ENCODE measurements around the gene TMEM154. TPM values are rescaled to one million over a fixed set of nuclear protein-coding genes. Genes with fewer than 3 reads are reported as not detected.

The TMEM154 gene, protein sequence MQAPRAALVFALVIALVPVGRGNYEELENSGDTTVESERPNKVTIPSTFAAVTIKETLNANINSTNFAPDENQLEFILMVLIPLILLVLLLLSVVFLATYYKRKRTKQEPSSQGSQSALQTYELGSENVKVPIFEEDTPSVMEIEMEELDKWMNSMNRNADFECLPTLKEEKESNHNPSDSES
- 0.83 TPM for polyA plus RNA-seq (ENCODE audit: insufficient read length)

DNA sequence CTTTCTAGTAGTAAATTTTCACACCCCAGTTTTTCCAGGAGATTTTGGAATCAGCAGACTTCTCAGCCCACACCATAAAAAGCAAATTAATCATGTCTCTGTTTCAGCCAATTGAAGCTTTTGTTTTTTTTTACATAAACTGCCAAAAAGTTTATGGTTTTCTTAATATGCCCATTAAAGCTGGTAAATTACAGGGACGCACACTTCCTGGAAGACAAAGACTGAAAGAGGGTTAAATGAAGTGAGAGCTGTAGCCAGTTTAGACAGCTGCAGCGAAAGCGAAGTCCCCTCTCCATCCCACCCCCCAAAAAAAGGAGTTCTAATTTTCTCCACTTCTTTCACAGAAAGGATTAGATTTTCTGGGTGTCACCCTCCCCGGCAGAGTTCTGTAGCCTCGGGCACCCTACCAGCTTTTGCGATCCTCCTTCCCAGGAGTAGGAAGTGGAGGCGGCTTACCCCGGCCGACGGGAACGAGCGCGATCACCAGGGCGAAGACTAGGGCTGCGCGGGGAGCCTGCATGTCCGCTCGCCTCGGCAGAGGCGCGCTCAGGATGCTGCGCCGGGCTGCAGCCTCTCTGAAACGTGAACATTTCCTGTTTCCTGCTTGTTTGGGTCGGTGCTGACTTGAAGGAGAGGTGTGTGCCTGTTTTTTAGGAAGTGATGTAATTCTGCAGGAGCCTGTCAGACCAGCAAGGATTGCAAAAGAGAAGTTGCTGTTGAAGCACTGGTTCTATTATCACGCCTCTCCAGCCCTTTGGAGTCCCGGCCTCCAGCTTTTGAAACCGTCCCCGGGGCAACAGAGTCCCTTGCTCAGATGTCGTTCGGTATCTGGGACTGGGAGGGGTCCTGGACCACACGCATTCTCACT lies at the start of gene TMEM154:
Gene TMEM154 (minus strand): TSS at position 584 of the 868 bp plus-strand sequence. CDS start 64 bp downstream, at position 520.
- DNase-seq: peak; percentile 59

DNA sequence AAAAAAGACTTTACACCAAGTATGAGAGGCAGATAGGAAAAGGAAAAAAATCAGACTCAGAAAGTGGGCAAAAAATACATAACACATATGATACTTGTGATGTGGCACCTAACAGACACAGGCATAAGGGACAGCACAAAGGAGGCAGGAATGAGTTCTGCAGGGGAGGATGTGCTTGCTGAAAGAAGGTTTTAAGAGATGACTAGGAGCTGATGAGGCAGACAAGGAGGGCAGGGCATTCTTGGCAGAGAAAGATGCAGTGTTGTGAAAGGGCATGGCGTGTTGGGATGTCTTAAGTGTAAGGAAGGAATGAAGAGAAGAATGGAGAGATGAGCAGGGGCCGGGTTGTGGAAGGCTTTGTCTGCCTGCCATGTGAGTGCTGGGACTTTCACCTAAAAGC lies 49.7 kb upstream of the TMEM154 start:
- DNase-seq: no peak

DNA sequence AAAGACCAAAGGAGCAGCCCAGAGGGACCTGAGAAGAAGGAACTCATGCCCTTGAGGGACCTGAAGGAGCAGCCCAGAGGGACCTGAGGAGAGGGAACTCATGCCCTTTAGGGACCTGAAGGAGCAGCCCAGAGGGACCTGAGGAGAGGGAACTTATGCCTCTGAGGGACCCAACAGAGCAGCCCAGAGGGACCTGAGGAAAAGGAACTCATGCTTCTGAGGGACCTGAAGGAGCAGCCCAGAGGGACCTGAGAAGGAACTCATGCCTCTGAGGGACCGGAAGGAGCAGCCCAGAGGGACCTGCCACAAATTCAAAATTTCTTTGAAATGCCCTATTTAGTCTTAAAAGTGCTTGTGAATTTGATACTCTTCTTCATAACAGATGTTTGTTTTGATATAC lies 48.5 kb upstream of the TMEM154 start:
- no peak for DNase-seq

DNA sequence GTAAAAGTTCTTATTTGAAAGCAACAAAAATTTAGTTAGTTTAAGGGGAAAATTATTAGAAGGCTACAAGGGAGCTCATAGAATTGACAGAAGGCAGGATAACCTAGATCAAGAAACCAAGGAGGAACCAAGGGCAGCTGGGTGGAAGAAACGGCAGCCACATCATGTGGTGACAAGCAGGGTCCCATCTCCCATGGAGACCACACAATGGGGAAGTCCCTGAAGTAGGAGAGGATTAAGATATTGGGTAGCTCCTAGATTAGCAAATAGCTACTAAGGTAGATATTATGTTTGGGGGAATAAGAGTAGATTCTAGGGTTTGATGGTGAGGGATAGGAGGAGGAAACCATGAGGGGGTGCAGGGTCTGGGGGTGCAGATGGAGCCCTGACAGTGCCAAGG lies 48.0 kb upstream of the TMEM154 start:
- no peak for DNase-seq

DNA sequence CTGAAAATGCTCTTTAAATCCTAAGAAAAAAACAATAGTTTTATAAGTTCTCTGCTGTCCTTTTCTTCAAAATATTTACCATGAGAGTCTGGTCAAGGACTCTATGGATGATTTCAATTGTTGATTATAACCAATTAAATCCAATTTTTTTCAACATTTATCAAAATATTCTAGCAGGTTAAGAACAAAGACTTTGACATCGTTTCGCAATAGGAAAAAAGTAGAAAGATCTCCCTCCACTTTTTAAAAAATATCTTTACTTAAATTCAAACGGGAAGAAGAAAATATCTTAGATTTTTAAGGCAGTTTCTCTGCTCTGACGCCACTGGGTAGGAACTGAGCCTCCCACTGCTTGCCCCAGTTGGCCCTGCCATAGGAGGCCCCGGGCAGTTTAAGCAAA lies 44.7 kb upstream of the TMEM154 start:
- DNase-seq: no peak

DNA sequence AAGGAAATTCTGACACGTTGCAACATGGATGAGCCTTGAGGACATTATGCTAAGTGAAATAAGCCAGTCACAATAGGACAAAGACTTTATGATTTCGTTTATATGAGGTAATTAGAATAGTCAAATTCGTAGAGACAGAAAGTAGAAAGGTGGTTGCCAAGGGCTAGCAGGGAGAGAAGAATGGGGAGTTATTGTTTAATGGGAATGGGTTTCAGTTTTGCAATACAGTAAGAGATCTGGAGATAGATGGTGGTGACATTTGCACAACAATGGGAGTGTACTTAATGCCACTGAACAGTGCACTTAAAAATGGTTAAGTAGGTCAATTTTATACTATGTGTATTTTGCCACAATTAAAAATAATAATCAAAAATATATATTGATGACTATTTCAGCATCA lies 43.4 kb upstream of the TMEM154 start:
- no peak for DNase-seq

DNA sequence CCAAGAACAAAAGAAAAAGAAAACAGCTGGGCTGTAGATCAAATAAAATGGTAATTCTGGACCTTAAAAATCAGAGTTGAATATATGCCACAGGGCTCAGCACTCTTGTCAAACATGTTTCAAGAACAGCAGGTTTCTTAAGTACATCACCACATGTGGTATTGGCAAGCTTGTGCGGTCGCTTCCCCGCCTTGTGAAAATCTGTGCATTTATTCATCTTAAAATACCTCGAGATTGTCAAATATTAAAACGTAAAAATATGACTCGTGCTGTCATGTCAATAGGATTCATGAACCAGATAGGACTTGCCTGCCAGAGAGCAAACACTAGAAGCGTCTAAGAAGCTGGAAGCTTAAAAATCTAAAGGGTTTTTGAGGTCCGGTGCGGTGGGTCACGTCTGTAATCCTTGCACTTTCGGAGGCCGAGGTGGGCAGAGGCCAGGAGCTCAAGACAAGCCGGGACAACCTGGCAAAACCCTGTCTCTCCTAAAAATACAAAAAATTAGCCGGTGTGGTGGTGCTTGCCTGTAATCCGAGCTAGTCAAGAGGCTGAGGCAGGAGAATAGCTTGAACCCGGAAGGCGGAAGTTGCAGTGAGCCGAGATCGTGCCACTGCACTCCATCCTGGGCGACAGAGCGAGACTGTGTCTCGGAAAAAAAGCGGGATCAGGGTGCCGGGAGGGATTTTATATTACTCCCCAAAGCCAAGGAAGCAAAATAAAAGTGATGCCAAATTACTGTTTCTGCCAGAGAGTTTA lies 40.2 kb upstream of the TMEM154 start:
- DNase-seq: peak; percentile 58

DNA sequence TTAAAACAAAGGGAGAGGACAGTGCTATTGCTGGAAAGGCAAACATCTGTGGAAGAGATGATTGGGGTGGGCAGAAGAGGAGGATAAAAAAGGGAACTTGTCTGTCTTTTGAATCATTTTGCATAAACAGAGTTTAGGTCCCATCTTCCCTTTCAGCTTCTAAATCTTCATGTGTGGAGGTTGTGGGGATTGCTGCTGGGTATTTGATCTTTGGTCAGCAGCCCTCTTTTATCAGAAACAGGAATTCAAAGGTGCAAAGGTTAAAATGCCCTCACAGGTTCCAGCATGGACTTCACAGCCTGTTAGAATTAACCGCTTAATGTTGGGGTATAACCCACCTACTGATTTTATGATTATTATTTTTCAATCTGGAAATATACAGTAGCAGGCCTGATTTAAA lies 39.5 kb upstream of the TMEM154 start:
- DNase-seq: no peak

DNA sequence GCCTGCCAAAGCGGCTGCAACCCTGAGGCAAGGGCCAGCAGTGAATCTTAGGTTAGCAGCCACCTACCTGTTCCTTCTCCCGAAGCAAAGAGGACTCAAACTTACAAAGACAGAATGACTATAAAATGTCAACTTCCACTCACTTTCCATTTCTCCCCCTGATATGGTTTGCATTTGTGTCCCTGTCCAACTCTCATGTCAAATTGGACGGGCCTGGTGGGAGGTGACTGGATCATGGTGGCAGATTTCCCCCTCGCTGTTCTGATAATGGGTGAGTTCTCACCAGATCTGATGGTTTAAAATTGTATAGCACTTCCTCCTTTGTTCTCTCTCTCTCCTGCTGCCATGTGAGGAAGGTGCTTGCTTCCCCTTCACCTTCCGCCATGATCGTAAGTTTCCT lies 35.3 kb upstream of the TMEM154 start:
- no peak for DNase-seq

DNA sequence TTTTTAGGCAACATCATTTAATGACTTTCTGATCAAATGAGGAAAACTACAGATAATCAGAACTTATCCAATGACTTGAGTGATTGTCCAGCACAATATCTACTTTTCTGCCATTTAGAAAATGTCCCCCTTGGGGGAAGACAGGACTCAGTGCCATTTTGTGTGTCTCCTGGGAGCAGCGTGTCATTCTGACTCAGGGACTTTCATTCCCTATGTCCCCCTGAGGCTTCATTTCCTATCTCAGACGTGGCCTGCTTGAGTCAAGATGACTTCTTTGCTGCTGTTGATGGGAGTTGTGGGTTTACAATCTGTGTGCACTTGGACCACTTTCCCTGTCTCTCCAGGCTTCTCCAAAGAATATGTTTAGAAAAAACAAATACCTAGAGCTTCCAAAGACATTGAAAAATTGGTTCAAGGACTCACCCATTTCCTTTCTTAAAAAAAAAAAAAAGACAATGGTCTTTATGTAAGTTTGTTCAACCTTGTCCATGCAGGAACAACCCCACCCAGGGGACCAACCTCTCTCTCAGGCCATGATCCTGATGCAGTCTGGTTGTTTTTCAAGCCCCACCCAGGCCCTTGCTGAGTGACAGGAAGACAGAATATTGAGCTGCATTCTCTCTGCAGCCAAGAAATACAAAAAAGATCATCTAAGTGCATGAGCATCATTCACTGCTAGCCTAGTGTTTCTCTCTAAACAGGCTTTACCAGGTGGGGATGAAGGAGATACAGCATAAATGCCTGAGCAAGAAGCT lies 34.3 kb upstream of the TMEM154 start:
- no peak for DNase-seq

DNA sequence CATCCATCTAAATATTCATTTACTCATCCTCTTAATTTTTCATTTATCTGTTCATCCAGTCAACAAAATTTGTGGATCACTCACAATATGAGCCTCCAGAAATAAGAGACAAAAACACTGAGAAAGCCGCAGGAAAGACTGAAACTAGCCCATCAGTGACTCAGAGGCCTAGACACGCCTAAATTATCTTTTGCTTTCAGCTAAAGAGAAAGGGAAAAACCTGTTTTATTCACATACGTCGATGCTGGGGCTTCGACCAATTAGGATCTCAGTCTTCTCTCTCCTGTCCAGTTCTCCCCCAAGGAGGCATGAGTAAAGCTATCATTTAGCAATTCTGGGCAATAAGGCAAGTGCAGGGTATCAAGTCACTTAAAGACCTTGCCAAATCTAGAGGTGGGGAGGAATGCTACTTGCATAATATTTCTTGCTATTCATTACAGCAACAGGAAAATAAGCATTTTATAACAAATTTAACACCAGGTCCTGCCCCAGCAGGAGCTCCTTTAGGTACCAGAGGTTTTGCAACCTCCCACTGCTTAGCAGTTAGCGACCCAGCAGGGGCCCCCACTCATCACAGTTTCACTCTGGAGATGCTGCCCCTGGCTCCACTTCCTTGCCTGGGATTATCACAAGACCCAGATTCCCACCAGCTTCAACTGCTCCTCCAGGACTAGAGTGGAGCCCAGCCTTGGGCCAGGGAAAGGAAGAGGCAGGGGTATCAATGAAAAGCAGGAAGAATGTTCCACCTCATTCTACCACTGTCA lies 30.1 kb upstream of the TMEM154 start:
- no peak for DNase-seq

DNA sequence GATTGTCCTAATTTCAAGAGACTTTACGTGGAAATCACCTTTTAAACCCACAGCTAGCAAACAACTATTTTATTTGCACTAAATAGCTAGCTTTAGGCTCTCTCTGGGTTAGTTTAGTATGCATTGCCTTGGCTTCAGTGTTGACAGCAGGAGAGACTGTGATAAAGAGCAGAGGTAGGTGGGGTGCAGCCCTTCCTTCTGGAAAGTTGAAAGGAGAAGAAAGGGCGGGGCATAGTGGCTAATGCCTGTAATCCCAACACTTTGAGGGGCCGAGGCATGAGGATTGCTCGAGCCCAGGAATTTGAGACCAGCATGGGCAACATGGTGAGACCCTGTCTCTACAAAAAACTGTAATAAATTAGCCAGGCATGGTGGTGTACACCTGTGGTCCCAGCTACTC lies 29.0 kb upstream of the TMEM154 start:
- no peak for DNase-seq

DNA sequence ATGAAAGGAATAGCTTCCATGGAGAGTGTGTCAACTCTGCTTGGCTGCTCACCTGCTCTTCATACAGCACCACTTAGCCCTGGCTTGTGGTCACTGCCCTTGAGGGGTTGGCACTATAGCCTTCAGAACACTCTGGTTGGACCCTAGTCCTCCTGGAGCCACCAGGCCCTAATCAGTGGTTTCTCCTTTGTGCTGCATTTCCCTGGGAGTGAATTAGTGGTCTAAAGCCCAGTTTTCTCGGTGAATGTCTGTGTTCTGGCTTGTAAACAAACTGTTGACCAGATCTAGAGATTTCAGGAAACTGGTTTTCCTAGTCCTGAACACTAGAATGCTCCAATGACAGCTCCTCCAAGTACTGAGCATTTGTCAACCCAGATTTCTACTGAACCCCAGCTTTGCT lies 28.6 kb upstream of the TMEM154 start:
- DNase-seq: no peak

DNA sequence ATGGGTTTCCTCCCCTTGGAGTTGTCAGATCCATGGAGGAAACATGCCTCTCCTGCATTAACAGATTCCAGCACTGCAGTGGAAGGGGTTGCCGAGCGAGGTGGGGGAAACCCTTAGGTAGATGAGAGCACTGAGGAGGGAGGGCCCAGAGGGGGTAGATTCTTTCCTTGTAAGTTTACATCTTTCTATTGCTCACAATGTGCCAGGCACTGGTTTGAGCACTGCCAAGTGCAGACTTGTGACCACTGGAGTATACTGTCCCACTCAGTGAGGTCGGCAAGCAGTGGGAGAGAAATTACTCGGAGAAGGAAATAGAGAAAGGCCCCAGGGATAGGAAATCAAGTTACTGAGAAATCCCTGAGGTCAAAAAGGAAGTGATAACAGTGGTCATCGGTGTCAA lies 27.8 kb upstream of the TMEM154 start:
- DNase-seq: no peak

DNA sequence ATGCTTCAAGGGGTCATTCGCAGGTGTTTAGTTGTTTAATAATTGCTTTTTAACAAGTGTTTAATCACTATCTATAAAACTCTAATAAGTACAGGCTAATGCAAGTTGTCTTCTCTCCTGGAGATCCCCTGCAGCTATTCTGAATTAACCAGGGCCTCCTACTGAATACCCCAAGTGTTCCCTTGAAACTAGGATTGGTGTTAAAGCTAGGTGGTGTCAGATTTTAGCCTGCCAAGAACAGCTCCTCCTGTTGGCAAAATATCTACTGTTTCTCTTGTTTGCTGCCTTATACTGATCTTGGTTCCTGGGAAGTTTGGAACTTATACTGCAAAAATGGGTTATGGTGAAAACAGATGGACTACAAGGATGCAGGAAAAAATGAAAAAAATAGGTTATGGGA lies 26.1 kb upstream of the TMEM154 start:
- DNase-seq: peak; percentile 24

DNA sequence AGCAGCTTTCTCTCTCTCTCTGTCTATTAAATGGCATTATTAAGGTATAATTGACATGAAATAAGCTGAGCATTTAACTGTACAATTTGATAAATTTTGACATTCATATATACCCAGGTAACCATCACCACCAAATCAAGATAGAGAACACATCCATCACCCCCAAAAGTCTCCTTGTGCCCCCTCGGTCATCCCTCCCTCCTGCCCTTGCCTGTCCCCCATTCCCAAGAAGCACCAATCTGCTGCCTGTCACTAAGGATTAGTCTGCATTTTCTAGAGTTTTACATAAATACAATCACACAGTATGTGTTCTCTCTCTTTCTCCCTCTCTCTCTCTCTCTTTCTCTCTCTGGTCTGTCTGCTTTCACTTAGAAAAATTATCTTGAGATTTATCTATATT lies 25.0 kb upstream of the TMEM154 start:
- no peak for DNase-seq

DNA sequence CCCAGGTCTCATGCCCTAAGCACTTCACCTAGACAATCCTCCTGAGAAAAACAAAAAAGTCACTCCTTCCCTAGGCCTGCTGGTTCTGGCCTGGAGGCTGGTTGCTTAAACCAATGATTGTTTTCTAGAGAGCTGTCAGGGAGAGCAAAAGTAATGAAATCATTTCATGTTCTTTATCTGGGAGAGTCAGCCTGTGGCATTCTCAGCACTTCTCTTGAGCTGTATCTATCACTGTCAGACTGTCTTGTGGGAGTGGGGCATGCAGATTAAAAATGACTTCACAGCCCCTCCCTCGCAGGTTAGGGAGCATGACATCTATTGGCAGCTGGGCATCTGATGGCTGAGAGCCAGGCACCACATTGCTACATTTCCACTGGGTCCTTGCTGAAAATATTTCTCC lies 20.4 kb upstream of the TMEM154 start:
- no peak for DNase-seq

DNA sequence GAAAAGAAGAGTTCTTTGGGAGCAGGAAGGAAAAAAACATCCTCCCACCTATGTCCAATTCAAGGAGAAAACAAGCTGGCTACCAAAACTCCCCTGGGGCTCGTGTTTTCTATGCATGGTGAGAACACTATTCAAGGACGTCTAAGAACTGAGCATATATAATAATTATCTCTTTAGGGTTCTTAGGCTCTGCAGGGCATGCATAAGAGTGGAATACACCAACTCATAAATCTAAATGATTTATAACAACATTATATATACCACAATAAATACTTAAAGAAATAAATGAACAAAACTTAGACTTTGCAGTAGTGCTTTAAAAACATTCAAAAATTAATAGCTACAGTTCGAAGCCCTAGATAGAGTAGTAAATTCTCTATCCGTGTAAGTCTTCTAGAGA lies 19.5 kb upstream of the TMEM154 start:
- DNase-seq: no peak

DNA sequence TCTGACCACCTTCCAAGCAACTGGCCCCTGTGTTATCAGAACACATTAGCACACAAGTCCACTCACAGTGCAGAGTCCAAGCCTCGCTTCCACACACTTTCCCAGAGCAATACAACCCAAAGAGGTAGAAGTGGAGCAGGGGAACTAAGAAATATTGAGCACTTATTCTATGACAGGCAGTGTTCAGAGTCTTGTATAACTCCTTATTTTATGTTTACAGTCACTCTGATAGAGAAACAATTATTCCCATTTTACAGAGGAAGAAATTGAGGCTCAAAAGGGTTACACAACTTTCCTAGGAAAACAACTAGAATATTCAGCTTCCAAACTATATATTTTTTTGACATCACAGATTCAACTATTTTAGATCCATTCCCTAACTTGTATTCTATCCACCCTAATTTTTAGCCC lies 18.3 kb upstream of the TMEM154 start:
- no peak for DNase-seq

DNA sequence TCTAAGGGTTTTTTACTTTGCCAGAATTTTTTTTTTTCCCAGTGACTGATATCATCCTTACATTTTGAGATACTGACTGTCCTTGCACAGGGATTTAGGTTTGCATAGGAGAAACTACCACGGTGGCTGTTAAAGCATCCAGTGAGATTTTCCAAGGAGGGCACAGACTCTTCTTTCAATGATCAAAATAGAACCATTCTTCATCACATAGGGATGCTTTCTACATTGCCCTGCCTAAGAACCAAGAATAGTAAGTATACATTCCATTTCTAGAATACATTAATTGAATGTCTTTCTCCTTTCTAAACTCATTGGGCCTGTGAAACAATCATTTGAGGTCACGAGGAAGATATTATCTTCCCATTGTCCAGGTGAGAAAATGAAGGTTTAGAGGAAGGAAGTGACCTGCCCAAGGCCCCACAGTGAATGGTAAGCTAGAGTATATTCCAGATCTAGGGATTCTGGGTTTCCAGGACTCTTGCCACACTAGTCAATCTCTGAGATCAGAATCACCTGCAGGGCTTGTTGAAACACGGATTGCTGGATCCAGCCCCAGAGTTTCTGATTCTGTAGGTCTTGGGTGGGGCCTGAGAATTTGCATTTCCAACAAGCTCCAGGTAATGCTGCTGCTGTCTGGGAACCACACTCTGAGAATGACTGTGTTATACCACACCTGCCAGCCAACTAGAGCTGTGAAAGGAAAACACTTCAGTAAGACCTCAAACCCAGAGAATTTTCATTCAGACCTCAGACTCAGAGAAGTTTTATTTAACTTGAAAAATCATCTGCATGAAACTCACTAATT lies 17.7 kb upstream of the TMEM154 start:
- DNase-seq: no peak

DNA sequence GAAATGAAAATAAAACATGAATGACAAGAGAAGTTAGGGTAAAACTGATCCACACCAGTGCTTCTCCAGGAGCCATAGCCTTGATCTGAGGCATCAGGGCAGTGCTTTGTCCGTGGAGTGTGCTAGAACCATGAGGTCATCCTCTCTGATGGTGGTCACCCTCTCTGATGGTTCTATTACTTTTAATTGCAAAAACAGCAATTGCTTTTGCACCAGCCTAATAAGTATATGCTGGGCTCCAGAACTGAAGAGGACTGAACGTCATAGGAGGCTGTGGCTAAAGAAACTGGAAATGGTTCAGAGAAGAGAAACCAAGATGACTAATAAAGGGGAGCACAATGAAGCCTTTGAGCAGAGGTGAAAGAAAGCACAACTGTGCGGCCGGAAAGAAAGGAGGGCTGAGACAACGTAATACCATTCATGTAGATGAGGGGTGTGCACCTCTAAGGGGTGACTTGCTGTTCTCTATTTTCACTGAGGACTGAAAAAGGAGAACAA lies 17.0 kb upstream of the TMEM154 start:
- DNase-seq: no peak
